Head of caudate nucleus (tissue), 42 donors: ENCODE results near the gene TGFA.

Source experiments
- DNase-seq, 42 donors: peaks; one replicate each; pipeline versions ENCODE4 v3.0.0 to v3.0.0-alpha.2; 2020 to 2021; ENCODE audit warnings: mixed read lengths in 7 of 42
- intact Hi-C: fragments of 100-400 bp; cut with DNase I; formaldehyde crosslinking; loops from one replicate; pipeline ENCODE4 v1.15.0; 2022

TGFA gene

DNA sequence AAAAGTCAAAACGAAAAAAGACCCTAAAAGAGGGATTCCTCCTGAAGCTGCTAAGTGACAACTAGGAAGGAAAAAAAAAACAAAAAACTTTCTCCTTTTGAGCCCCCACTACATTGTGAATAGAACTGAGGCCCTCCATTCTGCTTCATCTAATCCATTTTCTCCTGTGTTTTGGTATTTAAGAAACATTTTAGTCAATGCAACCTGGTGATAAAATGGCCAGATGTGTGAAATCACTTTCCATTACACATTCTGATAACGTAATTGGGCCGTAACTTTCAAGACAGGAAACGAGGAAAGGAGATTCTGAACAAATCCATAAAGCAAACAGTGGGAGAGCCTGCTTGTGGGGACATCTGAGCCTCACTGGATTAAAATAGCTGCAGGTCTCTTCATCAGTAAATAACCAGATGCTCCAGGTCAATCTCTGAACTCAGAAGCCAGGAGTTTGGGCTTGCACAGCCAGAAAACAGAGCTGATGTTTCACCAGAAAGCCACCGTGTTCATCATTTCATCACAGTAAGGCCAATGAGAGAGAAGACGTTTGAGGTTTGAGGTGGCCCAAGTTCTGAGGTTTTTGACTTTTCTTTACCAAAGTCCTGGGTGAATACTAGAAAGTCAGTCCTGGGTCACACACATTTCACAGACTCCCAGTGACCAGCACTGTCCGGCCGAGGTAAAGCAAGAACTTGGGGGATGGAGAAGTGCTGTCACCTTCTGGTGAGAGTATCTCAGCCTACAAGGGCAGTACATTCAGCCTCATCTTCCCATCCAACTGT lies 47.8 kb downstream of the TGFA start:
- intact Hi-C loops = no loop called here
- peak in 1 of 42 donors; percentile 25 for DNase-seq

GRCh38 chr2:70504750-70505149 lies 48.9 kb downstream of the TGFA start:
- no peak for DNase-seq
- intact Hi-C loops = no loop called here

DNA sequence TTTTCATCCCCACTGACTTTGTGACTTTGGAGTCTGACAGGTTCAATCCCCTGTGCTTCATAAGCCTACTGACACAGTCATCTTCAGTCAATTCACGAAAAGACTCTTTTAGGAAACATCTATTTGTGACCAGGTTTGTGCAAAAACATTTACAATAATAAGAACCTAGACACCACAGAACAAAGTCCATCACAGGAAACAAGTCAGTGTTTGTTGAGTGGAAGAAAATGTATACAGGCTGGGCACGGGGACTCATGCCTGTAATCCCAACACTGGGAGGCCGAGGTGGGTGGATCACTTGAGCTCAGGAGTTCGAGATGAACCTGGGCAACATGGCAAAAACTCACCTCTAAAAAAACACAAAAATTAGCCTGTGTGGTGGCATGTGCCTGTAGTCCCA lies 49.7 kb downstream of the TGFA start:
- peak in 1 of 42 donors; percentile 4 for DNase-seq
- intact Hi-C loops = no loop called here

DNA sequence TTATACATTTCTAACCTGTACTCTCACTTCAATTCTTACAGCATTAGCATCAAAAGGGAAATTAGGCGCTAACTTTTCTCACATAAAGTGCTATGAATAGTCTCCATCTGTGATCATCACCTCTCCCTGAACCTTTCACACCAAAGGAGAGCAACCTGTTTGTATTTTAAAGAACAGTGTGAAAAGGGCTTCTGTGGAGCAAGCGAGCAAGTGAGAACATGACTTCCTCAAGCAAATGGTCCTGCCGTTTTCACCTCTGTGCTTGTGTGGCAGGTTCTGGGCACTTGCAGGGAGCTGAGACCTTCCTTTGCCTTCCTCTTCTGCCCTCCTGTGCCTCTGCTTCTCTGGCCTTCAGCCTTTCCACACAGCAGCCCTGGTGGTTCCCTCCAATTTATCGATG lies 51.9 kb downstream of the TGFA start:
- intact Hi-C loops = no loop called here
- DNase-seq = peak in 1 of 42 donors; percentile 18

DNA sequence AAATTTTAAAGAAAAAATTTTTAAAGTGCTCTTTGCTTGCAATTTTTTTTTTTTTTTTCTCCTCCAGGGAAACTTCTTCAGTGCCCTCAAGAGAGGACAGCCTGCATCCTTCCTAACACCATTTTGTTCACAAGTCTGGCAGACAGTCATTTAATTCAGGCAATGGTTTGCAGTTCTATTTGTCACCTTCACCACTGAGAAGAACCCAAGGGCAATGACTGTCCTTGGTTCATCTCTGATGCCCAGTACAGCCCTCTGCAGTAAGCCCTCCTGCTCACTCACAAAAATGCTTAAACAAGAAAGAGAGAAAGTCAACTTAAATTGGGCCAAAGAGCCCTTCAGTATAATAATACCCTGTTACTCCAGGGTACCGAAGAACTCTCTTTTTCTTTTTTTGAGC lies 52.4 kb downstream of the TGFA start:
- intact Hi-C loops = no loop called here
- DNase-seq = no peak

DNA sequence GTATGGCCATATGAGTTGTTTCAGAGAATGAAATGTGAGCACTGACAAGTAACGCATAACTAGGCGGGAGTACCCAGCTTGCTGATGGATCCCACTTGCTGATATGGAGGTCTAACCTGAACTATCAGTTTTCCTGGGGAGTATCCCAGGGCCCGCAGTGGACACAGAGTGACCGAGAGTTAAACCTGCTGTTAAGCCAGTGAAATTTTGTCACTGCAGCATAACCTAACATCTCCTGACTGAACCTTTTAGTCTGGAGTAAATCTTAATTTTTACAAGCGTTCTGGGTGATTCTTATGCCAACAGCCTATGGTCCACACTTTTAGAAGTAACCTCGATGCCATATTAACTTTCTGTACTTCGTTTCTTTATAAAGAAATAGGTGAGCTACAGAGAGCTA lies 54.4 kb downstream of the TGFA start:
- intact Hi-C loops = no loop called here

GRCh38 chr2:70498528-70498927 lies 55.1 kb downstream of the TGFA start:
- DNase-seq = peak in 1 of 42 donors; percentile 4
- intact Hi-C loops = no loop called here

More for the DNA sequence above, 54.4 kb downstream of the TGFA start:
- DNase-seq = peak in 1 of 42 donors; percentile 9

DNA sequence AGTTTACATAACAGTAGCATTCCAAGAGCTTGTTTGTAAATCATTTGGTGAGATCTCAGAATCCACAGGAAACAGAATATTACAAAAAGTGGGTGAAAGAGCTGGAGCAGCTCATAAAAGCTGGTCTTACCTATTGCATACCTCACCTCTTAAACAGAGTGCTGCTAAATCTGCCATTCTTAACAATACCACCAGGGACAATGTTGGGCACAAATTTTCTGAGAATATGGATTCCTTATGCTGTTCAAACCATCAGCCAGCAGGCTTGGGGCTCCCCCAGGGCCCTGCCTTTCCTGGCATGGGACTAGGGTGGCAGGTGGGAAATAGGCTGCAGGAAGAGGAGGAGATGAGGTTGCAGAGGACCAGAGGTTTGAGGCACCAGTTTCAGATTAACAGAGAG lies 55.6 kb downstream of the TGFA start:
- peak in 1 of 42 donors; percentile 25 for DNase-seq

DNA sequence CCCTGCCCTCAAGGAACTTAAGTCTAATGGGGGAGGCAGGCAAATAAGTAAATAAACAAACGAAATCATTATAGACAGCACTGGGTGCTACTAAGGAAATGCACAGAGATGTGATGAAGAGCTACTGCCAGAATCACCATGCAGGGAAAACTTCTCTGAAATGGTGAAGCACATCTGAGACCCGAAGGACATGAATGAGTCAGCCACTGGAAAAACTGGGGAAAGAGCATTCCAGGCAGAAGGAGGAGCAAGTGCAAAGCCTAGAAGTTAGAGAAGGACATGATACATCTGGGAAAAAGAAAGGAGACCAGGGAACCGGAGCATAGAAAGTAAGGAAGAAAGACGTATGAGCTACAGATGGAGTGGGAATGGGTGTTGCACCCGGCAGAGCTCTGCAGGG lies 56.8 kb downstream of the TGFA start:
- intact Hi-C loops = no loop called here
- DNase-seq = peak in 1 of 42 donors; percentile 16

More for the DNA sequence above, 55.6 kb downstream of the TGFA start:
- intact Hi-C loops = no loop called here

- peak in 1 of 42 donors; percentile 4 for DNase-seq
- intact Hi-C loops = no loop called here
Measured at GRCh38 chr2:70494293-70494886, 59.2 kb downstream of the TGFA start.

- intact Hi-C loops = no loop called here
- no peak for DNase-seq
Measured at GRCh38 chr2:70490381-70490780, 63.2 kb downstream of the TGFA start.

GRCh38 chr2:70489165-70489564 lies 64.5 kb downstream of the TGFA start:
- intact Hi-C loops = no loop called here

GRCh38 chr2:70484086-70484485 lies 69.5 kb downstream of the TGFA start:
- intact Hi-C loops = no loop called here
- no peak for DNase-seq

More at GRCh38 chr2:70489165-70489564, 64.5 kb downstream of the TGFA start:
- no peak for DNase-seq

DNA sequence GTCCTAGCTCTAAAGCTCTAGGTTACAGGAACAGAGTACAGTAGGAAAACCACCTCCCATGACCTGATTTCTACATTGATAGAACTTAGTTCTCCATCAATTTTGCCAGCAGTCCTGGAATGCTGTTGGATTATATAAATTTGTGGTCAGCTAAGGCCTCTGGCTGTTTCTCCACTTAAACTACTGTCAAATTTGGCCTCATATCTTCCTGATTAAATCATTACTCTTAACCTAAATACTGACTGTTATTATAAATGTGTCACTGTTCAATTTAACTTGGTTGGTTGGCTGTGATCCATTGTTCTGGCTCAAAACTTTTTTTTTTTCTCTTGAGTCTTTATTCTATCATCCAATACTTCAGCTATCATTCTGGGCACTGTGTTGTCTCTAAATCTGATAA lies 71.2 kb downstream of the TGFA start:
- intact Hi-C loops = no loop called here
- DNase-seq = no peak

- DNase-seq = no peak
- intact Hi-C loops = no loop called here
Measured at GRCh38 chr2:70480468-70480867, 73.2 kb downstream of the TGFA start.

DNA sequence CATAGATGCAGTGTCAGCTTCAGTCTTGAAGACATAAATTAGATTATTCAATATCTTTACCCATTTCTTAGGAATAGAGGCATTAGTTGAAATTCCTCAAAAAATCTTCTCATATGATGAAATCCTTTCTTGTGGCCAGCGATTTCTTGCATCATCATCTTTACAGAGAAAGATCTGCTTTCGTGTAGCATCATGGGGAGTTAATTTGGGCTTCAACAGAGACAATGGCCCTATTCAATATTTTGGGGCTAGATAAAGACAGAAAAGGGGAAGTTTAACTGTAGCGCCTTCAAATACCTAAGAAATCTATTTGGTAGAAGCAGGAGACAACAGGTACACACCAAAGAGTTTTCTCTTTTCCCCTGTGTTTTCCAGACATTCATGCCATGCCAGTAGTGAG lies 73.8 kb downstream of the TGFA start:
- DNase-seq = no peak
- intact Hi-C loops = no loop called here

DNA sequence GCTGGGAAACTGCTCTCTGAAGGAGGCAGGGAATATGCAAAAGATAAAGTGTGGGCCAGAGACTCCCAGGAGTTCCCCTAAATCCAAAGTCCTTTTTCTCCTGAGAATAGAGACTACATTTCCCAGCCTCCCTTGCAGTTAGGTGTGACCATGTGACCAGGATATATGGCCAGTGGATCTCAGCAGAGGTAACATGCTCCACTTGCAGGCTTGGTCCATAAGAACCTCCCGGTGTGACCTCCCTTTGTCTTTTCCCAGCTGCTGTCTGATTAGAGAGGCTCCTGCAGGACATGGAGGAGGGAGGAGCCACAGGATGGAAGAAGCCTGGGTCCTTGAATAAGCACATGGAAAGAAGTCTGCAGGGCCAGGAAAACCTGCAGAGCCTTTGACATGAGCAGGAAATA lies 76.2 kb downstream of the TGFA start:
- intact Hi-C loops = no loop called here
- peak in 1 of 42 donors; percentile 27 for DNase-seq

GRCh38 chr2:70475266-70475665 lies 78.4 kb downstream of the TGFA start:
- intact Hi-C loops = no loop called here
- DNase-seq = peak in 1 of 42 donors; percentile 34

- DNase-seq = peak in 2 of 42 donors; percentile 37 to 38
- intact Hi-C loops = no loop called here
Measured at GRCh38 chr2:70474256-70474848, 79.3 kb downstream of the TGFA start.

- intact Hi-C loops = no loop called here
- DNase-seq = peak in 1 of 42 donors; percentile 31
Measured at GRCh38 chr2:70473101-70473722, 80.4 kb downstream of the TGFA start.
